ENCODE data around the gene NTN5. TPM values are rescaled to one million over a fixed set of nuclear protein-coding genes. Genes with fewer than 3 reads are reported as not detected.
A peak's percentile ranks its signal among the peaks of the same experiment; 100 is the strongest.

The NTN5 gene
- total and polyA plus RNA-seq, 9 of the 15 experiments (the other 6 are each of a cell fraction or from before 2014, with no cell fraction given) = not detected

DNA sequence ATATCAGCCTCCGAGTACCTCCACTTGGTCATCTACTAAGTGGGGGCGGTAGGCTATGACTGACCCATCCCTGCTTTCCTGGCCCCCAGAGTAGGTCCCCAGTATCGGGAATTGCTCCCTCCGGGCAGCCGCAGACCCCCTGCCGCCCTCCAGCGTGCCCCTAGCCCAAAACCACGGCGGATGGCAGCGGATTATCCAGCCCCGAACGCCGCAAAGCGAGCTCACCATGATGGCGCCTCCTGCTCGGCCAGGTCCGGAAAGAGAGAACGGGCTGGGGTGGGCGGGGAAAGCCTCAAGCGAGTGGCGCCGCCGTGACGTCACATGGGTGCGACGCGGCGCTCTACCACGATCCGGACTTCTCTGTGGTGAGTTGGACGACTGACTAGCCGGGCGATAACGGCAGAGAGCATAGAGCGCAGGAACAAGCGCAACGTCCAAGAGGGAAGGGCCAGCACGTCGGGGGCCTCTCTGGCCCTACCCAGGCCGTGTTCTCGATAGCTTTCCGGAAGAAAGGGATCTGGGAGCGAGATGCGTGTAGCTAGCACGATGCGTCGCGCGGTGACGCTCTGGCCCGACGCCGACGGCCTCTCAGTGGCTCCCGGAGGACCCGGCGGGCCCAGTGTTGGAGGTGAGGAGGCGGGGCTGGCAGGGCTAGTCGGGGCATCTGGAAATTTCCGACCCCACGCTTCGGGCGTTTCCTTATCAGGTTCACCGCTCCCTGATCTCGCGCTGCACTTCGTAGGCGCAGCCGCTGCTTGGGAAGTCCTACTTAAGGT lies 53.7 kb downstream of the NTN5 start, which contains the start of the genes RPL18 and SPHK2 (continued):
- TF ChIP-seq SIN3A (IDR thresholded peaks at IDR 0.05; ENCODE audit: borderline replicate concordance in 2 of 2, control insufficient read depth in 1 of 2, low read depth in 2 of 2, low read length in 2 of 2) (peak in 1 of 2 experiments; percentile 85; a peak in 1 of 4 replicates), ZNF75A (CRISPR knock-in tag; IDR thresholded peaks at IDR 0.05) (no peak), SMARCA5 (IDR thresholded peaks at IDR 0.05) (no peak), ZZZ3 (IDR thresholded peaks at IDR 0.05) (peak; percentile 97), DIDO1 (tag; IDR thresholded peaks at IDR 0.05; ENCODE audit: low read depth) (peak; percentile 85), BRD9 (IDR thresholded peaks at IDR 0.05; ENCODE audit: low read depth, partially characterized antibody) (peak; percentile 88), POLR2B (IDR thresholded peaks at IDR 0.05; ENCODE audit: low read depth, partially characterized antibody) (peak; percentile 96), SMARCE1 (IDR thresholded peaks at IDR 0.05) (peak; percentile 53; the same call in 1 of the 2 replicates), ZKSCAN3 (CRISPR knock-in tag; IDR thresholded peaks at IDR 0.05) (no peak), ZBED1 (IDR thresholded peaks at IDR 0.05) (peak; percentile 82), ETV5 (CRISPR knock-in tag; IDR thresholded peaks at IDR 0.05; ENCODE audit: low read depth) (peak; percentile 96), HLTF (IDR thresholded peaks at IDR 0.05) (0 out of 2 replicates have a peak, but pooled peaks have one; percentile 85), CCNT2 (IDR thresholded peaks at IDR 0.05; ENCODE audit: borderline replicate concordance, extremely low read depth, insufficient read length, low read depth, low read length) (peak; percentile 89), NFIC (IDR thresholded peaks at IDR 0.05) (peak; percentile 58), ATF1 (CRISPR knock-in tag; IDR thresholded peaks at IDR 0.05) (peak; percentile 97), ATF1 (tag; IDR thresholded peaks at IDR 0.05) (peak; percentile 100), SNIP1 (IDR thresholded peaks at IDR 0.05; ENCODE audit: low read depth) (peak; percentile 100), TARDBP (IDR thresholded peaks at IDR 0.05) (0 out of 2 replicates have a peak, but pooled peaks have one; percentile 58), SIX5 (IDR thresholded peaks at IDR 0.05; ENCODE audit: borderline replicate concordance in 1 of 2, insufficient read depth in 1 of 2, low read depth in 1 of 2, low read length in 2 of 2) (peak; percentile 53 to 62; a peak in 2 of 4 replicates)
- TF ChIP-seq, protein P1, sequence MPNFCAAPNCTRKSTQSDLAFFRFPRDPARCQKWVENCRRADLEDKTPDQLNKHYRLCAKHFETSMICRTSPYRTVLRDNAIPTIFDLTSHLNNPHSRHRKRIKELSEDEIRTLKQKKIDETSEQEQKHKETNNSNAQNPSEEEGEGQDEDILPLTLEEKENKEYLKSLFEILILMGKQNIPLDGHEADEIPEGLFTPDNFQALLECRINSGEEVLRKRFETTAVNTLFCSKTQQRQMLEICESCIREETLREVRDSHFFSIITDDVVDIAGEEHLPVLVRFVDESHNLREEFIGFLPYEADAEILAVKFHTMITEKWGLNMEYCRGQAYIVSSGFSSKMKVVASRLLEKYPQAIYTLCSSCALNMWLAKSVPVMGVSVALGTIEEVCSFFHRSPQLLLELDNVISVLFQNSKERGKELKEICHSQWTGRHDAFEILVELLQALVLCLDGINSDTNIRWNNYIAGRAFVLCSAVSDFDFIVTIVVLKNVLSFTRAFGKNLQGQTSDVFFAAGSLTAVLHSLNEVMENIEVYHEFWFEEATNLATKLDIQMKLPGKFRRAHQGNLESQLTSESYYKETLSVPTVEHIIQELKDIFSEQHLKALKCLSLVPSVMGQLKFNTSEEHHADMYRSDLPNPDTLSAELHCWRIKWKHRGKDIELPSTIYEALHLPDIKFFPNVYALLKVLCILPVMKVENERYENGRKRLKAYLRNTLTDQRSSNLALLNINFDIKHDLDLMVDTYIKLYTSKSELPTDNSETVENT (CRISPR knock-in tag; IDR thresholded peaks at IDR 0.05) = peak; percentile 99
- TF ChIP-seq, protein P2, sequence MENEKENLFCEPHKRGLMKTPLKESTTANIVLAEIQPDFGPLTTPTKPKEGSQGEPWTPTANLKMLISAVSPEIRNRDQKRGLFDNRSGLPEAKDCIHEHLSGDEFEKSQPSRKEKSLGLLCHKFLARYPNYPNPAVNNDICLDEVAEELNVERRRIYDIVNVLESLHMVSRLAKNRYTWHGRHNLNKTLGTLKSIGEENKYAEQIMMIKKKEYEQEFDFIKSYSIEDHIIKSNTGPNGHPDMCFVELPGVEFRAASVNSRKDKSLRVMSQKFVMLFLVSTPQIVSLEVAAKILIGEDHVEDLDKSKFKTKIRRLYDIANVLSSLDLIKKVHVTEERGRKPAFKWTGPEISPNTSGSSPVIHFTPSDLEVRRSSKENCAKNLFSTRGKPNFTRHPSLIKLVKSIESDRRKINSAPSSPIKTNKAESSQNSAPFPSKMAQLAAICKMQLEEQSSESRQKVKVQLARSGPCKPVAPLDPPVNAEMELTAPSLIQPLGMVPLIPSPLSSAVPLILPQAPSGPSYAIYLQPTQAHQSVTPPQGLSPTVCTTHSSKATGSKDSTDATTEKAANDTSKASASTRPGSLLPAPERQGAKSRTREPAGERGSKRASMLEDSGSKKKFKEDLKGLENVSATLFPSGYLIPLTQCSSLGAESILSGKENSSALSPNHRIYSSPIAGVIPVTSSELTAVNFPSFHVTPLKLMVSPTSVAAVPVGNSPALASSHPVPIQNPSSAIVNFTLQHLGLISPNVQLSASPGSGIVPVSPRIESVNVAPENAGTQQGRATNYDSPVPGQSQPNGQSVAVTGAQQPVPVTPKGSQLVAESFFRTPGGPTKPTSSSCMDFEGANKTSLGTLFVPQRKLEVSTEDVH (IDR thresholded peaks at IDR 0.05; ENCODE audit: low read depth, partially characterized antibody) = peak; percentile 94
- TF ChIP-seq, protein P3, sequence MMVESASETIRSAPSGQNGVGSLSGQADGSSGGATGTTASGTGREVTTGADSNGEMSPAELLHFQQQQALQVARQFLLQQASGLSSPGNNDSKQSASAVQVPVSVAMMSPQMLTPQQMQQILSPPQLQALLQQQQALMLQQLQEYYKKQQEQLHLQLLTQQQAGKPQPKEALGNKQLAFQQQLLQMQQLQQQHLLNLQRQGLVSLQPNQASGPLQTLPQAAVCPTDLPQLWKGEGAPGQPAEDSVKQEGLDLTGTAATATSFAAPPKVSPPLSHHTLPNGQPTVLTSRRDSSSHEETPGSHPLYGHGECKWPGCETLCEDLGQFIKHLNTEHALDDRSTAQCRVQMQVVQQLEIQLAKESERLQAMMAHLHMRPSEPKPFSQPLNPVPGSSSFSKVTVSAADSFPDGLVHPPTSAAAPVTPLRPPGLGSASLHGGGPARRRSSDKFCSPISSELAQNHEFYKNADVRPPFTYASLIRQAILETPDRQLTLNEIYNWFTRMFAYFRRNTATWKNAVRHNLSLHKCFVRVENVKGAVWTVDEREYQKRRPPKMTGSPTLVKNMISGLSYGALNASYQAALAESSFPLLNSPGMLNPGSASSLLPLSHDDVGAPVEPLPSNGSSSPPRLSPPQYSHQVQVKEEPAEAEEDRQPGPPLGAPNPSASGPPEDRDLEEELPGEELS (CRISPR knock-in tag; IDR thresholded peaks at IDR 0.05; ENCODE audit: borderline replicate concordance) = 0 out of 2 replicates have a peak, but pooled peaks have one; percentile 67
